HG03521 (cell line): ENCODE results near the gene LHCGR.
A peak's percentile ranks its signal among the peaks of the same experiment; 100 is the strongest.

Source experiments
- ATAC-seq: cut with Tn5 transposase; IDR thresholded peaks from one replicate; pipeline ENCODE4 v1.9.1; 2021; ENCODE audit warnings: mild to moderate bottlenecking, moderate library complexity; ENCODE audit not compliant: unreplicated experiment

The LHCGR gene

DNA sequence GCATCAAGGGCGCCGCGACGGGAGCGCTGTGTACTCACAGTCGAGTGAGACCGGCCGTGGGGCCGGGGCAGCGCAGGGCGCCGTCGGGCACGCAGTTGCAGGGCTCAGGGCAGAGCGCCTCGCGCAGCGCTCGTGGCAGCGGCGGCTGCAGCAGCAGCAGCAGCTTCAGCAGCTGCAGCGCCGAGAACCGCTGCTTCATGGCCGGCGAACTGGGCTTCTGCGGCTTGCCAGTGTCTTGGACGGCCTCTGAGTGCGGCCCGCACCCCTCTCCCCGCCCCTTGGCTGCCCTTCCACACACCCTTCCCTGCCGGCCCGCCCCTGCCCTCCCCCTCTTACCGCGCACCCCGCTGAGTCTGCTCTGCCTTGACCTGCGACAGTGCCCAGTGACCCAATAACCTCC is at the start of gene LHCGR:
LHCGR (minus strand) TSS at position 252 of the 400 bp plus-strand sequence; CDS start at position 199, 53 bp downstream.
- no peak for ATAC-seq

DNA sequence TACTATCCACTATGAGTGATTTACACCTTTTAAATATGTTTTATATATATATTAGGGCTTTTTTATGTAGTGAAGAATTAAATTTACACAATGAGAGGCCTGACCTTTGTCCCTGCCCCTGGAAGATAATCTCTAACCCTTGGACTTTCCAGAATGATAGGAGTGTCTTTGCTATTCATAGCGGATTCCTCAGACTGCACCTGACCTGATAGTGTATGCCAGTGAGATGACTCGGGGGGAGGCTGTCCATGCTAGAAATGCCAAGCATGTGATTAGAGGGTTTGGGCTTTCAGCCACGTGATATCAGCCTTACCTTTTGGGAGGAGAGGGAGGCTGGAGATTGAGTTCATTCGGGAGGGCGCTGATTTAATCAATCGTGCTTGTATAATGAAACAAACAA is 44.1 kb upstream of the LHCGR start:
- ATAC-seq, result no peak

DNA sequence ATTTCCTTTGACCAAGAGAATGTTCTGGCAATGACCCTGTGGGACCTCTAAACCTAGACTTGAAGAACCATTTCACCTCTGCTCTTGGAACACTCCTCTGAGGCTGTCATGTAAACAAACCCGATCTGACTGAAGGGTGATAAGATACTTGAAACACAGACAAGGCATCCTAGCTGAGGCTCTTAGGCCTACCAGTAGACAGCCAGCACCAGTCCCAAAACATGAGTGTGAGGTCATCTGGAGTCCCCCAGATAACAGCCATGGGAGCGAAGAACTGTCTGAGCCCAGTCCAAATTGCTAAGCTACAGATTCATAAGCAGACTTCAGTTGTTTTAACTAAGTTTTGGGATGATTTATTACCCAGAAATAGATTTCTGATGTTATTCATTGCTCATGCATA is 39.5 kb upstream of the LHCGR start:
- no peak for ATAC-seq

DNA sequence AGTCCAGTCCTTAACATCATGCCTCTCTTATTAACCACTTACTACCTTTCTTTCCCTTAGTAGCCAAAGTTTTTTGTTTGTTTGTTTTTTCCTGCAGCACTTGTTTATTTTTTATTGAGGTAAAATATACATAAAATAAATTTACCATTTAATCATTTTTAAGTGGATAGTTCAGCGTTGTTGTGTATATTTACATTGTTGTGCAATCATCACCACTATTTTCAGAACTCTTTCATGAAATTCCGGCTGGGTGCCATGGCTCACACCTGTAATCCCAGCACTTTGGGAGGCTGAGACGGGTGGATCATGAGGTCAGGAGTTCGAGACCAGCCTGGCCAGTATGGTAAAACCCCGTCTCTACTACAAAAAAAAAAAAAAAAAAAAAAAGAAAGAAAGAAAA is 38.1 kb upstream of the LHCGR start:
- no peak for ATAC-seq

DNA sequence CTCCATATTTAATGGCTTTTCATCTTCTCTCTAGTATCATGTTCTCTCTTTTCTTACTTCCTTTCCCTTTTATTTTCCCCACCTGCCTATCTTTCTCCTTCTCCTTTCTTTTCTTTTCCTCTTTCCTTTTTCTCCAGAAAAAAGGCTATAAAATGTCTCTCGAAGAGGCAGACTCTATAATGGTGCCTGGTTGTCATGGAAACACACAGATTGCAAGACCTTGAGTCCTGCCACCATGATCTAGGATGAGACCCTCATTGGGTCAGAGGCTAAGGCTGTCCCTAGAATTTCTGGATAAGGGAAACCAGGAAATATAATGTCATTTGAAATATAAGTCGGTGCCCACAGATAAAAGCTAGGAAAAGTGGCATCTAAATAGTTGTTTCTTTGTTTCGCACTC is 36.5 kb upstream of the LHCGR start:
- ATAC-seq, result no peak

DNA sequence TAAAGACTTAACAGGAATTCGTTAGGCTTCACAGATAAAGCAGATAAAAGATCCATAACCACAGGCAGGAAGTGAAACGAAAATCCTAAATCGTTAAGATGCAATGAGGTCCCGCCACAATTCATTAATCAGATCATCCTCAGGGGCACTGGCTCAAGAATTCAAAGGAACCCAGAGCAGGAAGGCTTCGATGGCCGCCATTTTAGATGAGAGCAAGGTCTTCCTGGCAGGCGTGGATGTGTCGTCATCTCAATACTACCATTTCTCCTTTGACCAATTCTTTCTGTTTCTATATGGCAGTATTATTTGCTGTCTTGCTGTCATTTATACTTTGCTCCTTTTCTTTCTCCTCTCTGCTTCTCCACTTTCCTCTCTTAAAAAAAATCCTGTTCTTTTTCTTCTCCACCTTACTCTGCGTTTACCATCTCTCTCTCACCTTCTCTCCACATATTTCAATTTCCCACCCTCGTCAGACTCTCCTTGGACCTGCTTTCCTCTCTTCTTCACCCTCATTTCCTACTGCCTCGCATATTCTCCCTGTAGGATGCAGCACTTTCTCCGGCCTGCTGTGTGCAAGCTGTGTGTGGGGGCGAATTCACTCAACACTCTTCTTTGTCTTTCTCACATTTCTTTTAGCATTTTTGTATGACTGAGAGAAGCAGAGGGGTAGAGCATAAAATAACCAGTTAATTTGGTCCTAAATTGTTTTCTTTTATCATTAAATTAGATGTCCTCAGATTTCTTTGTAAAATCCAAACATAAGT is 35.1 kb upstream of the LHCGR start:
- ATAC-seq, result no peak

DNA sequence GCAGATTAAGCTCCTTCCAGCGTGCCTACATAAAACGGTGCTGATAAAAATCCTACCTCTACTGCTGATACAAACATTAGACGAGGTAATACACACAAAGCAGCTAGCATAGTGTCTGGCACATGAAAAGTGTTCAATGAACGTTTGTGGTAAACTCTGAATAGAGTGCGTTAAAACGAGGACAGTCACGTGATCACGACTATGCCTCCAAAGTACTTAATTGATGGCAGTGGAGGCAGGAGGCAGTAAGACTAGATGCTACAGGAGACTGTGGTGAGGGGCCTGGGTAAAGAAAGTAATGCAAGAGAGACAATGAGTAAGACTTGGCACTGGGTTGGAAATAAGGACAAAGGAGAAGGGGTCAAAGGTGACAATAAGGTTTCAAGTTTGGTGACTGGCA is 32.1 kb upstream of the LHCGR start:
- ATAC-seq, result no peak

DNA sequence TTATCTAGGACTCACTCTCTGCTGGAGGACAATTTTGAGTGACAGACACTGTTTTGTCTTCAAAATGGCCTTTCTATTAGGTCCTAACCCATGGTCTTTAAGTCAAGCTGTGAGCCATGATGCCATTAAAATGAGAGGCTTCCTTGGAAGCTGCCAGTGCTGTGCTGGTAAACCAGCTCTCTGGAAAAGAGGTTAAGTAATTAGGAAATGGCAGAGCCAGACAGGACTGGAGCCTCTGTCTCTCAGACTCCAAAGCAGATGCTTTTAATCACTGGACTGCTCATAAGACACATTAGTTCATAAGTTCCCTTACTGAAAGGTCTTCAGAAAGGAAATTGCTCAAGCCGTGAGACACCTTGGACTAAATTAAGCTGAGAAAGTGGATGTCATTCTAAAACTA is 25.8 kb upstream of the LHCGR start:
- no peak for ATAC-seq

DNA sequence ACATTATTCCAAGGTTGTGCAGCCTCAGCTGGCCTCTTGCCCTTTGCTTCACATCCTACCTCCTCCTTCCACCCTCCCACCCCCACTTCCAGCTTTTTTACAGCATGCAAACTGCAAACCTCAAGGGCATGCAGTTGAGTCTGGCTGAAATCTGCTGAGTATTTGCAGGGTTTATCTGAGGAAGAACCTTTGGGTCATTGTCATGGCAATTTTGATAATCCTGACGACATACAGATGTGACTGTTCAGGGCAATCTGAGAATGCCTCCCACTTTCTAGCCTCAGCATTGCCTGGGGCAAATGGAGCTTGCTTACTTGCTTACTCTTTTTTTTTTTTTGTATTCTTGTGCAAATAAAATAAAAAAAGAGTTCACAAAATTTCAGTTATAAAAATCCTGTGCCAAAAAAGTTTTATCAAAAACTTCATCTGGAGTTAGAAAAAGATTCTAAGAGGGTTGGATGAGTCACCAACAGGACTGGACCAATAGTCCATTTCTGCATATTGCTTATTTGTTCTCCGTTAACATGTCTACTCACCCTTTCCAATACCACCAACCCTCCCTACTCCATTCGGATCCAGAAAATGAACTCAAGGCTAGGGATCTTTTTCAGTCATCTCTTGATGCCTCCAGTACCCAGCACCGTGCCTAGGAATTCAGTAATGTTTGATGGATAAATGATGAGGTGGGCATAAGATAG is 23.6 kb upstream of the LHCGR start:
- no peak for ATAC-seq

DNA sequence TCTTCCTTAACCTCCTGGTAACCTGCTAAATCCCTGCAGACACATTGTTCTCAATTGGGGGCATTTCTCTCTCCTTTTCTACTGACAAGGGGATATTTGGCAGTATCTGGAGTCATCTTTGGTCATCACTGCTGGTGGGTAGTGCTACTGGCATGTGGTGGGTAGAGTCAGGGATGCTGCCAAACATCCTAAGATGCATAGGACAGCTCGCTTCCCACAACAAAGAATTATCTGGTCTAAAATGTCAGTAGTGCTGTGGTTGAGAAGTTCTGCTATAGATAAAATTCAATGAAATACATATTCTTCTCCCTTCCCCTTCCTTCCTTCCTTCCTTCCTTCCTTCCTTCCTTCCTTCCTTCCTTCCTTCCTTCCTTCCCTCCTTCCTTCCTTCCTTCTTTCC is 18.7 kb upstream of the LHCGR start:
- ATAC-seq, result no peak

DNA sequence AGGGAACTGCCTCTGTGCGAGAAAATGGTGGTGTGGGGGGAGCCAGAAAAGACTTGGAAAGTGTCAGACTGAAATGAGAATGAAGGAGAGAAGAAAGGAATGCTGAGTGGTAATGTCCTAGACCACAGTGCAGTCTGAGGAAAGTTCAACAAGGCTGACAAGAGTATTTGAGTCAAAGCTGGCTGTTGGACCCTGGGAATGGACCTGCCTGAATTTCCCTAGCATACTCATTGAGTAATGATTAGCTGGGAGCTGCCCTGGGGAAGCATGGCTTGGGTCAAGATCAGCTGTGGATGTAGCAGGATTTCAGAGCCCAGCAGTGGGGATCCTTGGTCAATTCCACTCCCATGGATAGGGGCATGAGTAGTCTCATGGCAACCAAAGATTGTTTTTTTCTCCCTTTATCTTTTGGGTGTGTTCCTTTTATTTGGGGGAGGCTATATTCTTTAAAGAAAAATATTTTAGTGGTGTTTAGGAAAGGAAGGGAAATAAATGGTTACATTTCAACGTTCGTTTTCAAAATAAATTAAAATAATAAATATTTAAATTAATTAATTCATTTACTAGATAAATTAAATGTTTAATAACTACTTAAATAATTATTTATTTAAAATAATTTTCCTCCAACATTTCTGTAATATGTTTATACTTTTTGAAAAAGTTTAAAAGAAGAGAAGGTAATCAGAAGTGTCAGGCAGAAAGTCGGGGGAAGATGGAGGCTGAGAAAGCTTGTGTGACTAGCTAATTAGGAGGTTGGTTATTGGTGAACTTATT is 15.9 kb upstream of the LHCGR start:
- ATAC-seq, result no peak

DNA sequence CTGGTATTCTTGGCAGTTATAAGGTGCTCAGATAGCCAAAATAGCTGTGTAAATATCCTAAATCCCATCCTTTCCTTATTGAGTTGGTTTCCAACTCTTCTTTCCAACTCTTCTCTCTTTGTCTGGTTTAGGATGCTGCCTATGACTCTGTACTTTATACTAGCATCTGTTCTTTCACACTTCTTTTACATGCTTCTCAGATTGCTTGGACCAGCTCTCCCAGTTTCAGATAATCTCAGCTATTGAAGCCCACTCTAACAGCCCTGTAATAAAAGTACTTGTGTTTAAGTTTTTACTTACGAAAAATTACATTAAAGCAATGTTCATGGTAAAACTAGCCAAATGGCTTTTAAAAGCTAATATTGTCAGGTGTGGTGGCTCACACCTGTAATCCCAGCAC is 14.7 kb upstream of the LHCGR start:
- no peak for ATAC-seq

DNA sequence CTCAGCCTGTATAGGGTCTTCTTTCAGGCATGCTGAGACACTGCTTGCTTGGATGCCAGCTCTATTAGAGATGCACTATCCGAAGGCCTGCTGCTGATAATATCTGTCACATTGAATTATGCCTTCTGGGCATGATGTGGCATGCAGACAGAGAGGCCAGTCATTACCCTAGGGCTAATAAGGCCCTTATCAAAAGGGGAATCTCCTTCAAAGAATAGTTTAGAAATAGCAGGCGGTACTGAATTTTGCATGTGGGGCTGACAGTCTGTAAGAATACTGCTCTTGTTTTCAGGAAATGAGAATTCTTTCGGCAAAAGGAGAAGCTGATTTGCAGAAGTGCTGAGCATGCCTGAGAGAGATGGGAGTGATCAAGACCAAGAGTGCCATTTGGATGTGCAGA is 13.1 kb upstream of the LHCGR start:
- ATAC-seq, result no peak

DNA sequence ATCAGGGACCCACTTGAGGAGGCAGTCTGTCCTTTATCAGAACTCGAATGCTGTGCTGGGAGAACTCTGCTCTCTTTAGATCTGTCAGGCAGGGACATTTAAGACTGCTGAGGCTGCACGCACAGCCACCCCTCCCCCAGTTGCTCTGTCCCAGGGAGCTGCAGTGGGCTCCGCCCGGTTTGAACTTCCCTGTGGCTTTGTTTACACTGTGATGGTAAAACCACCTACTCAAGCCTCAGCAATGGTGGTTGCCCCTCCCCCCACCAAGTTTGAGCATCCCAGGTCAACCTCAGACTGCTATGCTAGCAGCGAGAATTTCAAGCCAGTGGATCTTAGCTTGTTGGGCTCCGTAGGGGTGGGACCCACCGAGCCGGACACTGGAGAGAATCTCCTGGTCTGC is 11.8 kb upstream of the LHCGR start:
- ATAC-seq, result no peak

DNA sequence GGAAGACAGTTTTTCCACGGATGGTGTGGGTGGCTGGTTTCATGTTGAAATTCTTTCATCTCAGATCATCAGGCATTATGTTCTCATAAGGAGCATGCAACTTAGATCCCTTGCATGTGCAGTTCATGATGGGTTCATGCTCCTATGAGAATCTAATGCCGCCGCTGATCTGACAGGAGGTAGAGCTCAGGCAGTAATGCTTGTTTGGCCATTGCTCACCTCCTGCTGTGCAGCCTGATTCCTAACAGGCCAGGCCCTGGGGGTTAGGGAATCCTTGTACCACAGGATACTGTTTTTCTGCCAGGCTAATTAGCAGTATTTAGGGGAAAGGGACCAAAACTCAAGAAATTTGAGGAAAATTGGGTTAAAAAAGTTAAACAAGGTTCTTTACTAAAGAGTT is 5.3 kb upstream of the LHCGR start:
- no peak for ATAC-seq

DNA sequence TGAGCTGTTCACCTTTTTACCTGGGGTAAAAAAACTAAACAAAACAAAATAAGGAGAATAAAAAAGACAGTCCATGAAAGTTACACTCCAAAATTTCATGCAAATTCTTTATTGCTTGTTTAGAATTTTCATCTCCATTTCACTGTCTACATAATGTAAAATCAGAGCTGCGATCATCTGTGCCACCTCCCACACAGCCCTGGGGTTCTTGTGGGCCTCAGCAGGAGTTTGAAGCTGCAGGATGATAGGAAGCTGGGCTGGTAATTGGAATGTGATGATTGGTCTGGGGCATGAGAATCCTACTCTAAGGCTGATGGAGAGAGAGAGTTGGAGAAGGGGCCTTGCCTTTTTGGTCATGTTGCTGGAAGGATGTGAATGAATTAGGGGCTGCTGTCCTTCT is 4.2 kb upstream of the LHCGR start:
- ATAC-seq, result no peak

DNA sequence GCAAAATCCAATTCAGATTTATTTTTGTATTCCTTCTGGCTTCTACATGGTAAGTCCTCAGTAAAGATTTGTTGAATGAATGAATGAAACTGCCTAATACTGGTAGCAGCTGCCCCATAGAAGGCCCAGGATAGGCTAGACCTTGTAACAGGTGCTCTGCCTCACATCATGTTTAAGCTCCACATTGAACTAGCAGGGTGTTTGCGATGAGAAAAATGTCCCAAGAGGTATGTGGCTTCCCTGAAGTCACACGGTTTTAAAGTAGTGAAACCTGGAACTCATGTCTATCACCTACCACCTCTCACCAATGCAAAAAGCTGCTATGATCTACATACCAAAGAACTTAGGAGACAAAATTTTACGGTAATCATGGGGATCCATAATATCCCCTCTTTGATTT is 765 bp upstream of the LHCGR start:
- no peak for ATAC-seq

DNA sequence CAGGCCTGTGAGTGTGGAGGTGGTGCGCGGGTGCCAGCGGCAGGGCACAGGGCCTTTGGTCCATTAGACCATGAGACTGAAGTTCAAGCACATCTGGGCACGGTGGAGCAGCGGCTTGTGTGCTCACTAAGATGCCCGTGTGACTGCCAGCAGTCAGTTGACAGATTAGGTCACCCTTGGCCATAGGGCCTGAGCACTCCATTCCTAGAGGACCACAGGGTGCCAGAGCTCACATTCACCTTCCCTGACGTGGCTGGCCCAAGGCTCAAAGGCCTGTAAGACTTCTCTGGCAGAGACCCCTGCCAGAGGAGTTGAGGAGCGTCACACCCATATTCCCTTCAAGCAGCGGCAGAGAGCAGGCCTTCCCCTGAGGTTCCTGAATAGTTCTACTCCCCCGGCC is 650 bp downstream of the LHCGR start:
- ATAC-seq, result no peak

DNA sequence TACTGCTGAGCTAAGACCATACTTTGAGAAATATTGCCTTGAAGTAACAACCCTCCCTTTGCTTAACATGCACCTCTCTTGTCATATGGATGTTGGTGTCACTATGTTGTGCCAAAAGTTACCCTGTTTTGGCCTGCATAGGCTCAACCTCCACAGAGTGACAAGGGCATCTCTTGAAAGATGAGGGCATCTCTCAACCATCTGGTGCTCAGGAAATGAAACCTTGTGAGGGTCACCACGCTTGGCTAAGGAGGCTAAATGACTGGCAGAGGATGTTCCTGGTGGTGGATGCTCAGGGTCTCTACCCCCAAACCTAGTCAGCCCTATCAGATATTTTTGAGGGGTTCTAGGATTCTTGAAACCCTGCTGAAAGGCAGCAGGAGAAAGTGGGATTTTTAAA is 2.3 kb downstream of the LHCGR start:
- no peak for ATAC-seq

DNA sequence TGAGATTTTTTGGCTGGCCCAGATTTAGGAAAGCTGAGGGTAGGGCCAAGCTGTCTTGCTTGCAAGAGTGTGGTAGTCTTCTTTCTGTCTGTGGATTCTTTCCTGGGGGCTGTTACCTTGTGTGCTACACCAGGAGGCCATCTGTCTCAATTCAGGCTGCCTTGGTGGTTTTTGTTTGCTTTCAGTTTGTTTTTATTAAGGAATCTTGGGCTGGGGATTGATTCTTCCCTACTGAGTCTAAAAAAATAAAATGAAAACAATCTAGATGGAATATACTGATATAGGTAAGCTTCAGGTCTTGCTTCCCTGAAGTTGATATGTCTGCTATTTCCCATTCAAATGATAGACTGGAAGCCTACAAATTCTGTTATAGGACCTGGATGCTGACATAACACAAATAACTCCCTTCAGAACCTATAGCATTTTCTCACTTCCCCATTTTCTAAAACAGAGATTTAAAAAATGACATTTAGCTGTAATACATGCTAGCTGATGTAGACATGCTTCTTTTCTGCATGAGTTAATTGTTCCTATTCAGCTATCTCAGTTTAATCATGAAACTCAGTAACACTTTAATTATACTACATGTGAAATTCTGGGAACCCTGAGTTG is 5.3 kb downstream of the LHCGR start:
- peak; percentile 43 for ATAC-seq

DNA sequence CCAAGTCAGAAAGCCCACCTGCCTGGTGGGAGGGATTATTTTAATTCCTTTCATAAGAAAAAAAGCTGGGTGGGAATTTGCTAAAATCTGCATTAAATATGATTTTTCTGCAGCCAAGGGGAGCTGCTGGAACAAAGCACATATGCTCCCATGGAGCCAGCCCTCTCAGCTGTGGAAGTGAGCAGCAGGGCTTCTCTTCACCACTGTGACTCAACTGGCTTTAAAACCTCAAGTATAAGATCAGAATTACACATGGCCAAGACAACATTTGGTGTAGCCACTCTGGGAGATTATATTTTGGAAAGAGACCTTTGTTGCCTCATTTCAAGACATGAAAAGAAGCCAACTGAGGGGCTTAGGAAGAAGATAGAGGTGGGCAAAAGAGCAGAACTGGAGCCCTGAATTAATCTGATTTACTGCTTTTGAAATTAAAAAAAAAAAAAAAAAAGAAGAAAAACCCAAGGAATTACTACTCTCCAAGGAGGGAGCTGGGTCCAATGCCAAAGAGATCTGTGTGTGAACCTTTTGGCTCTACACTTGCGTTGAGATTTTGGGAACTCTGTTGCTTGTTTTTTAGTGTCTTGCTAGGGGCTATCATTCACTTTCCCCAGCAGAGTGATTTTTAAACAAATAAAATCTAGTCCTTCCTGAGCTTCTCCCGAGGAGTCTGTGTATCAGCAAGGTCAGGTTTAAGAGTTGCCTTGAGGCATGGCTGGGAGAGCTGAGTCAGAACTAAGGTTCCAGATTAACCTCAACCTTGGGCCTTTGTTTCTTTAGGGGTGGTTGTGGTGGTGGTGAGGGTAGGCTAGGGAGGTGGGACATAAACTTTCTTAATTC is 6.0 kb downstream of the LHCGR start:
- ATAC-seq, result peak; percentile 40
